Naive thymus-derived CD4-positive, alpha-beta T cell (primary cell): Measurements from ENCODE around the gene ARHGEF26. TPM values are rescaled to one million over a fixed set of nuclear protein-coding genes. Genes with fewer than 3 reads are reported as not detected.
"Not testable (repeated sequence)": the region's sequence is repeated elsewhere in the genome, so short reads cannot be mapped to it uniquely, and the experiment has no call there.

Experiments used
- ATAC-seq: fragments of 150-1000 bp; cut with Tn5 transposase; 2 replicates; pipeline ENCODE4 v1.10.0; 2021; ENCODE audit warnings: mild to moderate bottlenecking, moderate library complexity
- CTCF ChIA-PET: fragments of 350-600 bp; sonication (Branson Sonifier 250); formaldehyde crosslinking; loops from one replicate; lab custom pipeline; 2021; ENCODE audit warnings: antibody characterized with exemption; lab: Charles Lee
- POLR2A ChIA-PET: fragments of 350-600 bp; sonication (Branson Sonifier 250); formaldehyde crosslinking; loops from one replicate; lab custom pipeline; 2021; ENCODE audit warnings: antibody characterized with exemption, inconsistent platforms; lab: Charles Lee
- DNase-seq, 9 donors: peaks; one replicate each; pipeline versions ENCODE4 v3.0.0 to v3.0.0-alpha.2; 2020 to 2022; ENCODE audit warnings: mixed read lengths in 1 of 9
- H3K27ac ChIP-seq: one replicate; pipeline ENCODE4 v1.7.0; 2013; ENCODE audit warnings: mild to moderate bottlenecking, low read depth, low read length, moderate library complexity
- H3K27me3 ChIP-seq, 2 donors: one replicate each; pipeline ENCODE4 v1.7.0; 2013; ENCODE audit warnings: low read length in 2 of 2, mild to moderate bottlenecking in 2 of 2, moderate library complexity in 2 of 2; ENCODE audit not compliant: control insufficient read depth in 2 of 2, insufficient read depth in 2 of 2
- H3K36me3 ChIP-seq, 3 experiments: 1 replicate in 2 of 3; 2 replicates in 1 of 3; pipeline ENCODE4 v1.7.0; 2013; ENCODE audit warnings: low read length in 3 of 3, mild to moderate bottlenecking in 3 of 3, moderate library complexity in 1 of 3; ENCODE audit not compliant: insufficient read depth in 3 of 3, control insufficient read depth in 2 of 3
- H3K4me1 ChIP-seq, 2 donors: one replicate each; pipeline ENCODE4 v1.7.0; 2013; ENCODE audit warnings: low read length in 2 of 2, mild to moderate bottlenecking in 2 of 2, moderate library complexity in 1 of 2; ENCODE audit not compliant: control insufficient read depth in 2 of 2, insufficient read depth in 2 of 2
- H3K4me3 ChIP-seq: 2 replicates; pipeline ENCODE4 v1.7.0; 2013; ENCODE audit warnings: mild to moderate bottlenecking, low read length
- H3K9me3 ChIP-seq, 3 experiments: 1 replicate in 2 of 3; 2 replicates in 1 of 3; pipeline ENCODE4 v1.7.0; 2013; ENCODE audit warnings: low read length in 3 of 3; ENCODE audit not compliant: control insufficient read depth in 2 of 3
- H3K27ac Mint-ChIP-seq, 9 donors: one replicate each; pipeline ENCODE4 v1.8.0; 2020 to 2022; ENCODE audit warnings: mixed read lengths in 9 of 9, mild to moderate bottlenecking in 8 of 9, moderate library complexity in 5 of 9, inconsistent platforms in 2 of 9
- H3K27me3 Mint-ChIP-seq, 5 donors: one replicate each; pipeline ENCODE4 v1.8.0; 2021 to 2022; ENCODE audit warnings: mixed read lengths in 5 of 5, mild to moderate bottlenecking in 1 of 5
- H3K36me3 Mint-ChIP-seq, 5 donors: one replicate each; pipeline ENCODE4 v1.8.0; 2020 to 2022; ENCODE audit warnings: mixed read lengths in 5 of 5, mild to moderate bottlenecking in 3 of 5, inconsistent platforms in 1 of 5
- H3K4me1 Mint-ChIP-seq, 7 donors: one replicate each; pipeline ENCODE4 v1.8.0; 2020 to 2022; ENCODE audit warnings: mixed read lengths in 7 of 7, mild to moderate bottlenecking in 3 of 7, inconsistent platforms in 1 of 7
- H3K4me3 Mint-ChIP-seq, 10 donors: one replicate each; pipeline ENCODE4 v1.8.0; 2020 to 2022; ENCODE audit warnings: mild to moderate bottlenecking in 10 of 10, mixed read lengths in 10 of 10, moderate library complexity in 6 of 10, inconsistent platforms in 2 of 10
- H3K9me3 Mint-ChIP-seq, 11 donors: one replicate each; pipeline ENCODE4 v1.8.0; 2020 to 2022; ENCODE audit warnings: mixed read lengths in 11 of 11, mild to moderate bottlenecking in 4 of 11, inconsistent platforms in 1 of 11, moderate library complexity in 1 of 11
- intact Hi-C, 2 donors: fragments of 100-400 bp; cut with micrococcal nuclease; formaldehyde crosslinking; loops; one replicate each; pipeline ENCODE4 v1.15.1; 2023
- polyA plus RNA-seq, 2 donors: library from polyadenylated mRNA; unstranded; fragments of 300-500 nt; fragmentation: Illumina TruSeq; gene quantifications; one replicate each; pipeline ENCODE4 v1.2.3, GENCODE V29; 2021
- total RNA-seq, 6 experiments: library from RNA in 5 of 6; stranded (reverse) in 5 of 6; gene quantifications; 1 replicate in 5 of 6; 2 replicates in 1 of 6; pipeline ENCODE4 v1.2.3 and lab custom pipeline; 2021 to 2026

The ARHGEF26 gene
- total and polyA plus RNA-seq, 7 experiments from 2014 or later = 0.08 to 0.35 (median 0.12) TPM; not detected in 3

- peaks cover 0 to 8% (median 1%) of the 10 kb centered on the region in 11 donors for H3K9me3 Mint-ChIP-seq
- intact Hi-C loops = no loop called here
- H3K4me1 Mint-ChIP-seq = no peaks in the 10 kb centered on the region
- no peak overlapping the region for H3K27ac Mint-ChIP-seq
- Histone ChIP-seq H3K36me3 (no peaks in the 10 kb centered on the region), H3K4me3 (no peak overlapping the region), H3K27ac (no peak overlapping the region), H3K4me1 (no peaks in the 10 kb centered on the region), H3K9me3 (no peaks in the 10 kb centered on the region), H3K27me3 (no peaks in the 10 kb centered on the region)
- DNase-seq (no peak), ATAC-seq (no peak)
- H3K27me3 Mint-ChIP-seq = peaks cover 0 to 22% (median 5%) of the 10 kb centered on the region in 5 donors
- no peak overlapping the region for H3K4me3 Mint-ChIP-seq
- H3K36me3 Mint-ChIP-seq = no peaks in the 10 kb centered on the region
- ChIA-PET POLR2A (no interaction called here), CTCF (no interaction called here)
Measured at GRCh38 chr3:154086286-154086685, 34.9 kb upstream of the ARHGEF26 start.

GRCh38 chr3:154087756-154088480 is 33.3 kb upstream of the ARHGEF26 start:
- ATAC-seq, H3K36me3 ChIP-seq, H3K27ac ChIP-seq, H3K4me1 ChIP-seq, H3K27ac Mint-ChIP-seq, intact Hi-C loops, H3K36me3 Mint-ChIP-seq, H3K9me3 Mint-ChIP-seq, H3K4me3 ChIP-seq, H3K27me3 ChIP-seq, DNase-seq, H3K4me1 Mint-ChIP-seq, POLR2A ChIA-PET, H3K9me3 ChIP-seq, H3K4me3 Mint-ChIP-seq: not testable (repeated sequence)
- CTCF ChIA-PET = interaction anchor here (0.5 kb wide), 1 partner anchor 352 kb away, joined by 3 read pairs; no protein-coding TSS in a partner anchor
- H3K27me3 Mint-ChIP-seq = peaks cover 0 to 22% (median 4%) of the 10 kb centered on the region in 5 donors

GRCh38 chr3:154089421-154090420 is 31.5 kb upstream of the ARHGEF26 start:
- no peaks in the 10 kb centered on the region for H3K36me3 Mint-ChIP-seq
- Histone ChIP-seq H3K9me3 (no peaks in the 10 kb centered on the region), H3K4me3 (no peak overlapping the region), H3K27ac (no peak overlapping the region), H3K4me1 (no peaks in the 10 kb centered on the region), H3K36me3 (no peaks in the 10 kb centered on the region), H3K27me3 (no peaks in the 10 kb centered on the region)
- peaks cover 0 to 14% (median 4%) of the 10 kb centered on the region in 5 donors for H3K27me3 Mint-ChIP-seq
- peaks cover 0 to 1% (median 0%) of the 10 kb centered on the region in 11 donors for H3K9me3 Mint-ChIP-seq
- POLR2A ChIA-PET = no interaction called here
- ATAC-seq (no peak), DNase-seq (no peak)
- CTCF ChIA-PET = no interaction called here
- no peak overlapping the region for H3K4me3 Mint-ChIP-seq
- H3K27ac Mint-ChIP-seq = no peak overlapping the region
- intact Hi-C loops = no loop called here
- no peaks in the 10 kb centered on the region for H3K4me1 Mint-ChIP-seq

- Mint-ChIP-seq H3K36me3 (no peaks in the 10 kb centered on the region), H3K4me3 (no peak overlapping the region), H3K4me1 (no peaks in the 10 kb centered on the region), H3K27ac (no peak overlapping the region), H3K27me3 (peaks cover 0 to 14% (median 1%) of the 10 kb centered on the region in 5 donors), H3K9me3 (peaks cover 0 to 1% (median 0%) of the 10 kb centered on the region in 11 donors)
- Histone ChIP-seq H3K36me3 (no peaks in the 10 kb centered on the region), H3K27me3 (no peaks in the 10 kb centered on the region), H3K27ac (no peak overlapping the region), H3K9me3 (no peaks in the 10 kb centered on the region), H3K4me1 (no peaks in the 10 kb centered on the region), H3K4me3 (no peak overlapping the region)
- ChIA-PET CTCF (no interaction called here), POLR2A (no interaction called here)
- ATAC-seq = no peak
- intact Hi-C loops = loop anchor here in 1 of 2 donors (2.0 kb wide), 1 partner anchor 159 kb away; no protein-coding TSS in a partner anchor
- DNase-seq = no peak
Measured at GRCh38 chr3:154094051-154094450, 27.1 kb upstream of the ARHGEF26 start.

GRCh38 chr3:154095832-154096421 is 25.3 kb upstream of the ARHGEF26 start:
- H3K9me3 ChIP-seq = no peaks in the 10 kb centered on the region
- peaks cover 0 to 12% (median 1%) of the 10 kb centered on the region in 5 donors for H3K27me3 Mint-ChIP-seq
- no peaks in the 10 kb centered on the region for H3K36me3 ChIP-seq
- intact Hi-C loops = loop anchor here (1.0 to 2.0 kb wide), 3 partner anchors 157 to 1605 kb away; no protein-coding TSS in a partner anchor
- POLR2A ChIA-PET = no interaction called here
- ATAC-seq (no peak), DNase-seq (no peak)
- H3K4me1 Mint-ChIP-seq = no peaks in the 10 kb centered on the region
- H3K4me3 ChIP-seq = no peak overlapping the region
- CTCF ChIA-PET = no interaction called here
- no peaks in the 10 kb centered on the region for H3K36me3 Mint-ChIP-seq
- H3K27me3 ChIP-seq = no peaks in the 10 kb centered on the region
- H3K27ac ChIP-seq = no peak overlapping the region
- H3K4me3 Mint-ChIP-seq = no peak overlapping the region
- H3K4me1 ChIP-seq = no peaks in the 10 kb centered on the region
- no peaks in the 10 kb centered on the region for H3K9me3 Mint-ChIP-seq
- H3K27ac Mint-ChIP-seq = no peak overlapping the region

GRCh38 chr3:154098376-154098775 is 22.8 kb upstream of the ARHGEF26 start:
- H3K27me3 Mint-ChIP-seq = peaks cover 0 to 4% (median under 1%) of the 10 kb centered on the region in 5 donors
- H3K36me3 Mint-ChIP-seq = no peaks in the 10 kb centered on the region
- Histone ChIP-seq H3K36me3 (no peaks in the 10 kb centered on the region), H3K9me3 (no peaks in the 10 kb centered on the region), H3K4me1 (no peaks in the 10 kb centered on the region), H3K27me3 (no peaks in the 10 kb centered on the region), H3K27ac (no peak overlapping the region), H3K4me3 (no peak overlapping the region)
- CTCF ChIA-PET = no interaction called here
- H3K4me3 Mint-ChIP-seq = no peak overlapping the region
- ATAC-seq (no peak), DNase-seq (no peak)
- no peaks in the 10 kb centered on the region for H3K9me3 Mint-ChIP-seq
- H3K4me1 Mint-ChIP-seq = no peaks in the 10 kb centered on the region
- POLR2A ChIA-PET = no interaction called here
- no peak overlapping the region for H3K27ac Mint-ChIP-seq
- intact Hi-C loops = no loop called here
